ENCODE results near the gene GRM8.

GRM8 gene

DNA sequence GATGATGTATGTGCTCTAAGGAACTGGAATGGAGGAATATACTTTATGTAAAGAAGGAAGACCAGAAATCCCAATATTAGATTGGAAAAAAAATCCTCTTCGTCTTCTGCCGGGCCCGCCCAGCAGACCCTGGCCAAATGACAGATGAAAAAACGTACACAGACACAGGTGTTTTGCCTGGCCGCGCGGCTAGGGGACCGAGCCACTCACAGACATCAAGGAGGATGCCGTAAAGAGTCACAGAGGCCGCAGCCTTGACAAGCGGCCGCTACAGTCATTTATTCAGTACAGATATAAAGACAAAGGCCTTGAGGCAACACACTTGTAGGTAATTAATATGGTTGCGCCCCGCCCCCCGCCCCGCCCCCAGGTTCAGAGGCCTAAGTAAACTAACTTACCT lies 594.1 kb downstream of the GRM8 start:
- no peak for DNase-seq (ENCODE audit: low spot score)

DNA sequence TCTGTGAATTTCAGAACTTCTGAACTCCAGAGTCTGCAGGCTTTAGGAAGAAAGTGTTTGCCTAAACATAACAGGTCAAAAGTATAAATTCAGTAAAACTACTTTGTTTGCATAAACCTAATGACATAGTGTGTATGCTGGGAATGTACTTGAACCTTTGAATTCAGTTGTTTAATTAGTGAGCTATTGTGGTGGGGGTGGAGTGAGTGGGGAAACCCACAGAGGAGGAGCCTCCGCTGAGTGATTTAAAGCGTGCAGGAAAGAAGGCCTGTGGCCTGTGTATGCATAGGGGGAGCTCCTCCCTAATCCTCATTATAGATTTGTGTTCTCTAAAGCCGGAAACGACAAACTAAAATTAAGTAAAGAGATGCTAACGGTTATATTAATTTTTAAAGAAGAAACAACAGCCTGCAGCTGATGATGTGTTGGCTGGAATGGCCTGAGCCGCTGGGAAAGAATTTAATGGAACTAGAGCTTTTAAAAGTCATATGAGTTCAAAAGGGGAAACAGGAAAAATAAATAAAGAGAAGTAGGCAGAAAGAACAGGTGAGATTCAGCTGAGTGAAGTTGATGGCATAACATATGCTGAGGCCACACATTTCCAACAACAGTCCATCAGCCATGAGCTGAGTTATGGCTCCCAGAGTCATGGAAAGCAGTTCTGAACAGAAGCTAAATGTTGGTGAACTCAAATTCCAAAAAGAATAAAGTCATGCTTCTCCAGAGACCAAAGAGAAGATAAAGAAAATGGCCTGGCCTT lies 595.0 kb downstream of the GRM8 start:
- no peak for DNase-seq (ENCODE audit: low spot score)

DNA sequence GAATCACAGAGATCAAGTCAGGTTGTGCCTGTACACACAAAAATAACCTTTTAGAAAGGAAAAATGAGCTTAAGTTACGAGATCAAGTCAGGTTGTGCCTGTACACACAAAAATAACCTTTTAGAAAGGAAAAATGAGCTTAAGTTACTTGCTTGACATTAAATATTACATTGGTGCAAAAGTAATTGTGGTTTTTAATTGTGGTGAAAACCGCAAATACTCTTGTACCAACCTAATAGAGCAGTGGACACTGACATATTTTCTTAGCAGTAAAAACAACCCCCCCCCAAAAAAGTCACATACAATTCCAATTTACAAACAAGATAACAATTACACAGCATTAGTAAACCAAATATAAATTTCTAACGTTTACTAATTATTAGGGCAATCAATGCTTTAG lies 595.6 kb downstream of the GRM8 start:
- DNase-seq (ENCODE audit: low spot score), result no peak

DNA sequence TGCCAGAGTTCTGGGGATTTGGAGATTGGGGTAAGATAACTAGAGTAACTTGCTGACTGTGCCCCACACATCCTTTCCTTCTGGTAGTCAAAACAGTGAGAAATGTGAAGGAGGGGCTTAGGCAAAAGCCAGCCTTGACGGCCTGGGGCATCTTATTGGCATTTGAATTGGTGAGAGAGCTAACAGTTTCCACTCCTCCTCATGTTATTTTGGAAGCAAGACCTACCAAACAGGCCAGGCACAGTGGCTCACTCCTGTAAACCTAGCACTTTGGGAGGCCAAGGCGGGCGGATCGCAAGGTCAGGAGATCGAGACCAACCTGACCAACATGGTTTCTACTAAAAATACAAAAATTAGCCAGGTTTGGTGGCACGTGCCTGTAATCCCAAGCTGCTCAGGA lies 596.6 kb downstream of the GRM8 start:
- peak; percentile 14 for DNase-seq (ENCODE audit: low spot score)

DNA sequence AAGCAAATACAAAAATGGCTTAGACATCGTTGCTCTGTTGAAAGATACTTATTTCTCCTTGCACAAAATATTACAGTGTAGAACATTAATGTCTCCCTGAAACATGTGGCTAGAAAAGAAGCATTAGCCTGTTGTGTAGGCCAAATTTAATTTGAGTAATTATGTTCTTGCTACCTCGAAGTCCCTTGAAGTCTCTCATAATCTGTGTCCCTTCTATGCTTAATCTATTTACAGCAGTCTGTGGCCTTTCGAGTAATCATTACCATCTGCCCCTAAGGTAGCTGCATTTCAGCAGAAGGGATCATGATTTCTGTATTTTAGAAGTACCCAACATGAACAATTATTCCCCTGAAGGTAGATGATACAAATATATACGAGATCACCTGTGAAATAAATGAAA lies 615.2 kb downstream of the GRM8 start:
- DNase-seq (ENCODE audit: low spot score), result no peak

DNA sequence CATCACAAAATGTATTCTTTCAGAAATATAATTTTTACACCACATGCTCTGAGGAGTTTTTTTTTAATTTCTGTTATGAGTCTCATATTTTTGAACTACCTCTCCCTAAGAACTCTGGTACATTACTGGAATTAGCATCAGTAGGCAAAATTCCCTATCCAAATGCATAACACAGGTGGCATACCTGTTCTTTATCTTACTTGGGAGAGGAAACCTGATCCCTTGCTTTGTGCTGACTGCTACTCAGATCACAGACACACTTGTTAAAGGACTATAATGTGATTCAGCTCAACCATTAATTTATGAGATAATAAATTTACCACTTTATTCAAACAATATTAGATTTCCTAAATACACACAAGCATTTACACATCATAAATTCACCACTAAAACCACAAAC lies 617.2 kb downstream of the GRM8 start:
- peak; percentile 19 for DNase-seq (ENCODE audit: low spot score)

DNA sequence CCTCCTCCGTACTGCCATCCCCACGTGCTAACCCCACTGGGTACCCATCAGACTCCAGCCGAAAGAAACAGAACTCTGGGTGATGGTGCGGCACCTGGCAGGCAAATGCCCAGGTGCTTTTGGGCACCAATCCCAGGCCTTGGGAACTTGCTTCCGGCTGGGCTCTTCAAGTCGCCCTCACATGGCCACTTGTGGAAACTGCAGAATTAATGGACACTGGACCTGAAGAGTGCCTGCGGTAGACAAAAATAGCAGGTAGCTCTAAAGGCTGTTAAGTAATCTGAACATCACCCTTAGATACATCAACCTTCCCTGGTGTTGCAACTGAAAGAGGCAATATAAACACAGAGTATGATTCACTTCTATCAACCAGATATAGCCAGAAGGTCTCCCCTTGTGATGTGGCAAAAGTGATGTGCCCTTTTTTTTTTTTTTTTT lies 644.4 kb downstream of the GRM8 start:
- peak; percentile 77 for DNase-seq (ENCODE audit: low spot score)

DNA sequence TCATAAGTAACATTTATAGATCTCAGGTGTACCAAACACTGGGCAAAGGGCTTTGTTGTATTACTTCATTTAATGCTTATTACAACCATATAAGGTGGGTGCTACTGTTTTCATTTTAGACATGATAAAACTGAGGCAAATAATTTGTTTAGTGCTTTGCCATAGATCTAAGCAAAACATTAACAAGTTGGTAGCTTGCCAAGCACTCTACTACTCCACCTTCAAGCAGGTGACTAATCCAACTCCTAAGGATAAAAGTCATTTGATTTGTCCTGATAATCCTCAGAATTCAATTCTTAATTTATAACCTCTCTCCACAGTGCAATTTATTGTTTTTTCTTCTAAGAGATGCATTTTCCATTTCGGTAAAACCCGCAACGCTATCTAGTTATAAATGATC lies 646.4 kb downstream of the GRM8 start:
- no peak for DNase-seq (ENCODE audit: low spot score)

DNA sequence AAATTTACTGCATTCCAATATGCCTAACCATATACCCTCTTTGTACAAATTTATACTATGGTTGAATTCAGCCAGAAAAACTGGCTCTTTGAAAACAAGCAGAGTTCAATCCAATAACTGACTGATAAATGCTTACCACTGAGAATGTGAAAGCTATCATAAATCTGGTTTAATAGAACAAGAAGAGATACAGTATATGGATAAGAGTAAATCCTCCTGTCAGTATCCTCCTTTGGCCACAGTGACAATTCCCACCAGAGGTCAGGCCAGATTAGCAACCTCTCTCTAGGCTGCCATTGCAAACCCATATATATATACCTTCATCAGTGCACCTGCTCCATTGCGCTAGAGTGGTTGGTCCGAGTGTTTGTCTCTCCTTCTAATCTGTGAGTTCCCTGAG lies 647.2 kb downstream of the GRM8 start:
- DNase-seq (ENCODE audit: low spot score), result no peak

DNA sequence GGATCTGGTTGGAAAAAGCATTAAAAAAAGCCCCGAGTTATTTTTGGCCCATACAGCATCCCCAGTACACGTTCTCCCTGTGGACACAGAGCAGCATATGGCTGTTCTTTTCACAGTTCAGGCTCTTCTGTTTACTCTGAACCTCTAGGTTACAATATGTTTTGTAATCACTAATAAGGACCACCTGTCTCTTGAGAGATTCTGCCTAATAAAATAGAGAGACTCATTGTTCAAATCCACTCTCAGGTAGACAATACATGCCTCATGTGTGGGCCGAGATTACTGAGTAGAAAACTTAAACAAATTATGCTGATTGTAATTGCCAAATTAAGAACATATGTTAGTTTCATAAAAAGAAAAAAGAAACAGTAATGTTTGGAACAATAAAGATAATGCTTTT lies 647.7 kb downstream of the GRM8 start:
- DNase-seq (ENCODE audit: low spot score), result no peak

DNA sequence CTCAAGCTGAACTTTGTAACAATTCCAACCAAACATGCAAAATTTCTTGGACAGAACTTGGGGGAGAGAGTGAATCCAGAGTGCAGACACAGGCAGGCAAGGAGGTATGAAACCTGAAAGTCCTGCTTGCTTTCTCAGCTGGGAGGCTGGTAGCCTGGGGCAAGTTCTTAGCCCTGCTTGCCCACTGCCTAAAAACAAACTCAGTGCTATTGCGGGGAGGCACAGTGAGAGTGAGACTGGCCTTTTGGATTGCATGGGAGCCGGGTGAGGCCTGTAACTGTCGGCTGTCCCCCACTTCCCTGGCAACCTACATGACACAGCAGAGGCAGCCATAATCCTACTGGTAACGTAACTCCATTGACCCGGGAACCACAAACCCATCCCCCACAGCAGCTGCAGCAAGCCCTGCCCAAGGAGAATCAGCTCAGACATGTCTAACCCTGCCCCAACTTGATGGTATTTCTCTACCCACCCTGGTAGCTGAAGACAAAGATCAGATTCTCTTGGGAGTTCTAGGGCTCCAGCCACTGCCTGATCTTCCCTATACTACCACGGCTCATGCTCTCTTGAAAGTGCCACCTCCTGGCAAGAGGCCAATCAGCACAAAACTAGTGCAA lies 663.6 kb downstream of the GRM8 start:
- DNase-seq (ENCODE audit: low spot score), result no peak

DNA sequence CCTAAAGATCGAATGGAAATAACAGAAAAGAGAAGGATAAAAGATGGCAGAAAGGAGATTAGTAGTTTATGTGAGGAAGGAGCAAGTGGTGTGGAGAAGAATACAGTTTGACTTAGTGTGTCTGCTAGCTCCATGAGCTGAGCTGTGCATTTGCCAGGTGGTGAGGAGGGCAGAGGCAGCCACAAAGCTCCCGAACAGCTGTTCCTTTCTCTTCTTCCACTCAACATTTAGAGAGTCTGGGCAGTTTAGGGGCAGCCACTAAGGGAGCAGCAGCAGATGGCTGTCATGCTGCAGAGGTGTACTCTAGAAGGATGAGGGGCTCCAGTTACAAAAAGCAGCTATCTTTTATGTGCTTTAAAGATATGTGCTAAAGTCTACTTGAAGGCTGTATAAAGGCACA lies 674.4 kb downstream of the GRM8 start:
- no peak for DNase-seq (ENCODE audit: low spot score)

DNA sequence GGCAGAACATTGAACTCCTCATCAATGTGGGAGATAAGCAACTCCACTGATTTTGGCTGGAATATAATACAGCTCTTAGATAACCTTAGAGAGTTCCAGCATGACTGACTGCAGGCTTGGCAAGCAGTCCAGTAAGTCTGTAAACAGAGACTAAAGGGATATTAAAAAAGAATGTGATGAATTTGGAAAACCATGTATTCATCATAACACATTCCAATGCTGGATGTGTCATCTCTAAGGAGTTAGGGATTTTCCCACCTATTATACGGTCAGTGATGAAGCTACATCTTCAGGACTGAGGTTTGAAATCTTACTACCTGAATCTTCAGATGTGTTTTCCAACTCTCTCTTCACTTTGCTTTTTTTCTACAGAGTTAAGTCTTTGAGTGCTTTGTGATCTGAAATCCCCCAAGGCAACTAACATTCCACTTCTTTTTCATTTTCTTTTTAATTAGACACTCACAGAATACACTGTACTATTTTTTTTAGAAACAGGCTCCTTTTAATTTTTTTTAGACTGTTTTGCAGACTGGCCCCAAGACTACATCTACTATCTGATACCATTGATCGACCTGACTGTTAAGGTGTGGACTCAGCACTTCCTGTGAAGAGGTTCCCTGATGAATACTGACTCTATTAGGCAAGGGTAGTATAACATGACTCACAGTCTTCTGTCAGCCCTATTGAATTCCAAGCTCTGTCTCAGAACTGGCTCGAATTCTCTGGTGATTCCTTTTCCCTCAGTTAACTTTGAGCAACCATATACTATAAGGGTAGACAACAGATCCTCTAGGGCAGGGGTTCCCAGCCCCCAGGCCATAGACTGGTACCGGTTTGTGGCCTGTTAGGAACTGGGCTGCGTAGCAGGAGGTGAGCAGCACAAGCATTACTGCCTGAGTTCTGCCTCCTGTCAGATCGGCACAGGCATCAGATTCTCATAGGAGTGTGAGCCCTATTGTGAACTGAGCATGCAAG lies 678.2 kb downstream of the GRM8 start:
- peak; percentile 50 for DNase-seq (ENCODE audit: low spot score)

DNA sequence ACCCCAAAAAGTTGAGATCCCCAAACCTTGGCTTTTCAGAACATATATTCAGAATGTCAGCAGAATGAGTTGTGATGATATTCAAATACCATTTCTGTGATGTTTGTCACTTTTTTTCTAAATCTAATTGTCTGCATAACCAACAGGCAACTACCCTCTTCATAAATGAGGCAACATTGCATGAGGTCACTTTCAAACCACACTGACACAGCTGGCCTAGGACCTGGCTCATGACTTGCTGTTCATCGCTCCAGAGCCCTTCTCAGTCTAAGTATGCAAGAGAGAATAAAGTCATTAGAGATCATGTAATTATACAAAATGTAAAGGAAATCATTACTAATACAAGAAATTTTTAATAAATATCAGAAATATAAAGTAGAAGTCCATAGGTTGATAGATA lies 681.9 kb downstream of the GRM8 start:
- no peak for DNase-seq (ENCODE audit: low spot score)

DNA sequence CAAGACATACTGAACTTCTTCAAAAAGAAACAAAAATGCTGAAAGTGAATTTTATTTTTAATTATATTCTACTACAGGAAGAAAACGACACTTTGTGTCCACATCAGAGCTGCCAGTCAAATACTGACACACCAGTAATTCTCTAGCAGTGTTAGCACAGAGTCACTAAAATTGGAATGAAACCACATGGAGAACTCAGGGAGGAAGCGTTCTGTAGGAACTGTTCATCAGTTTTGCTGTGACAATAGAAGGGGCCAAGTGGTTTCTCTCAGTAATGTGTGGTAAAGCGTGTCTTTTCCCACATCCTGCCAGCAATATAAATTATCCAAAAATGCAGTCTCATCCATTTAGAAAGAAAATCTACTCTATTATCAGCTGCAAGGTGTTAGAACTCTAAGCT lies 683.3 kb downstream of the GRM8 start:
- DNase-seq (ENCODE audit: low spot score), result no peak

DNA sequence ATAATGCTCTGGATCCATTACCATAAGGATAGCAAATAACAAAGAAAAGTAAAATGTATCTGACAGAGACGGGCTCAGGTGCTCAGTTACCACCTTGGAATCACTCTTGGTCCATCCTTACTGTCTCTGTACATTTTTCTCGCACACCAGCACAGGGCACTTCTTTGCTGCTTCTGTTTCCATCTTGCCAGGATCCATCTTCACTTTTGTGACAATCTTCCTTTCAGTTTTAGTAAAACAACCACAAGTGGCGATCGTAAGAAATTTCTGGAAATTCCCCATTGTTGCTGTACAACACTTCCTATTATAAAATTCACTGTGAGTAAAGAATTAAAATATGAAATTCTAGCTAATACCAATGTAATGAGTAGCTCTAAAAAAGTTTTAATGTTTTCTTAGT lies 695.5 kb downstream of the GRM8 start:
- DNase-seq (ENCODE audit: low spot score), result no peak

DNA sequence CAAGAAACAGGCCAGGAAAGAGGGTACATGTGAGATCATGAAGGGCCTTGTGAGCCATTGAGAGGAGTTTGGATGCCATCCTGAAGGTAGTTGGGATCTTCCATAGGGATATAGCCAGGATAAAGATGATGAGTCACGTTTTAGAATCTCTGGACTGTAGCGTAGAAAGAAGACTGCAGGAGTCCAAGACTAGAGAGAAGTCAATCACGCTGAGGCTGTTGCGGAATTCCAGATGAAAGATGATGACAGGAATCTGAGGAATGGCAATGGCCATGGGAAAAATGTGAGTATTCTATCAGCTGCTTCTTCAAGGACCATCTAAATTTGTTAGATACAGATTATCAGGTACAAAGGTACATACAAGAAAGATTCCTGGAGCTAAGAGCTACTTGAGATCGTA lies 711.3 kb downstream of the GRM8 start:
- DNase-seq (ENCODE audit: low spot score), result no peak

DNA sequence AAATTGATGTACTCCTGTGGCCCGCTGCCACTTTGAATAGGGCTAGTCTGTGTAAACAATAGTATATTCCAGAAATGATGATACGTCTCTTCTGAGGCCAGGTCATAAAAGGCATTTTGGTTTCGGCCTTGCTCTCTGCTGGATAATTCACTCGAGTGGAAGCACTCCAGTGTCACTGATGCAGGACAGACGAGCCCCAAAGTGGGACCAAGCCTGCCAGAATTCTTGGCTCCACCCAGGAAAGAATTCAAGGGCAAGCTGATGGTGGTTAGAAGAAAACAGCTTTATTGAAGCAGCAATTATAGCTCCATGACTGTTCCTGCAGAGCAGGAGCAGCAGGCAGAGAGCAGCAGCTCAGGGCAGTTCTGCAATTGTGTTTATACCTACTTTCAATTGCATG lies 717.6 kb downstream of the GRM8 start:
- no peak for DNase-seq (ENCODE audit: low spot score)

DNA sequence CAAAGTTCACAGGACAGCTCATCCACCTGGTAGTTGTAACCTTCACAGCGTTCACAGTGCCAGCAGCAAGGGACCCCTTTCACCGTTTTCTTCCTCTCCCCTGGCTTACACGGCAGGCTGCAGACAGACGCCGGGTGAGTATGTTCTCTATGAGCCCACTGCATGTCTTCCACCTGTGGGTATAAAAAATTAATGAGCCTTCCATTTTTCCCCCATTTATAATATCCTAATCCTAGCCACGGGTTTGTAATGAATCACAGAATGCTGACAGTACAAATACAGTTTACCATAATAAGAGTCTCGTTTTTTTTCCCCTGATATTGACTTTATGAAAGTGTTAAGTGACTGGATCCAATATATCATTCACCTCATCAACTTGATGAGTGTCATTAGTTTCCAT lies 719.0 kb downstream of the GRM8 start:
- no peak for DNase-seq (ENCODE audit: low spot score)

DNA sequence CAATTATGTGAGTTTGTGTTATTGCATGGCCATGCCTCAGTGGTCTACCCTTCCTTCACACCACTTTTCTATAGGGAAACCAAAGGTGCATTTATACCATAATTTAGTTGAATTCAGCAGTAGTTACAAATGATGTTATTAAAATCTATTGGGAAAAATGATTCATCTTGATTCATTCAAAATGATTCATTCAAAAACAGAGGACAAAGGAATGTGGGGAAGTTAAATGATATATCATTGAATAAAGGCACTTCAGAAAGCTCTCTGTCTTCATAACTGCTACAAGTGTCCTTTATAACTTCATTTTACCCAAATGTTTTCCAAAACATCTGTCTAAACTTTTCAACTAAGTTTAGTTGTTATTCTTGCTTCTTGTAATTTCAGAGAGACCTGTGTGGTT lies 722.9 kb downstream of the GRM8 start:
- no peak for DNase-seq (ENCODE audit: low spot score)

DNA sequence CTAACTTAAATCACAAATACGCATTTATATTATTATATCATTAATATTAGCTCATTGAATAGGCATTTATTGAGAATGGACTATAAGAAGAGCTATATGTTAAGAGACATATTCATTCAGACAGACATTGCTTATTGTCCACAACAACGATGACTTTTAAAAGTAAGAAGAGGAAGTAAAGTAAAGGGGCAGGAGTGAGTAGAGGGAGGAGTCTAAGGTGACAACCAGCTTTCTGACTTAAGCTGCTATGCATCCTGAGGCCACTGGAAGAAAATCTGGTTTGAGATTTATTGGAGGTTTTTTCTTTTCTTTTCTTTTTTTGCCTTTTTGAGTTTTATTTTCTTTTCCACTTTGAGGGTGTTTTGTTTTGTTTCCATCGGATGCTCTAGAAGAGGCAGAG lies 723.5 kb downstream of the GRM8 start:
- no peak for DNase-seq (ENCODE audit: low spot score)

DNA sequence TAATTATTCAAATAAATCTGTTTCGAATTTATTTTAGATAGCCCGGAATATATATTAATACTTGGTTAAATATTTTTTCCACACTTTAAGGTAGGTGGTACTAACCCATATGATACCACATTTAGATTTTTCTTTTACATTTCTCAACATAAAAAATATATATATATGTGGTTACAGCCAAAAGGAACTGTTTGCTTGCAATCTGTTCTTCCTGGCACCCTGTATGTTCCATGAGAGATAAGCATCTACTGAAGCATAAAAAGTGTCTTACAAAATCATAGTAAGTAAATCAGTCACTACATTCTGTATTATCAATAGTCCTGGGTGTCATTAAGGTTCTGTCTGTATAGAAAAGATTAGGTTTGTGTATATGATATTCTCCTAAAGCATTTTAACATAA lies 726.8 kb downstream of the GRM8 start:
- DNase-seq (ENCODE audit: low spot score), result no peak

DNA sequence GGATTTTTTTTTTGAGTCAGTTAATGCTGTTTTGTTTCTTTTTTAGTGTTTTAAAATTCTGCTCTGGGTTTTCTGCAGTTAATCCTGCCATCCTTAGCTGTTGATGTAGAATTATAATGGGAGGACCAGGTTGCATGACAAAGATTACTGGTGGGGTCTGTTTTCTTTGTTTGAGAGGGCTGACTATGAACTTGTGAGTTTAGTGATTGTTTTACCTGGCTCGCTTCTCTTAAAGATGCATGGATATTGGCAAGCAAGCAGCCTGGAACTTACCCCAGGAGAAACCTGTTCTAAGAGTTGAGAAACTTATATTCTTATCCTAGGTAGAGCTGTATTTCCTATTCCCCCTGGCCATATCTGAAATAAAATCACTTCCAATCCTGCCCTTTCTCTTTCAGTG lies 727.8 kb downstream of the GRM8 start:
- peak; percentile 11 for DNase-seq (ENCODE audit: low spot score)
